Astrocyte of the cerebellum (primary cell): Measurements from ENCODE around the gene AK3.

ENCODE experiments used
- DNase-seq: peaks from one replicate; pipeline ENCODE4 v3.0.0-alpha.2; 2011; ENCODE audit warnings: low read depth
- H3K4me3 ChIP-seq: 2 replicates; pipeline ENCODE4 v1.5.1; 2011; ENCODE audit warnings: mild to moderate bottlenecking, low read depth, low read length, moderate library complexity
- CTCF ChIP-seq: IDR thresholded peaks from 2 replicates; pipeline ENCODE4 v1.5.1; 2012; ENCODE audit warnings: low read length, low read depth, moderate library complexity, mild to moderate bottlenecking; ENCODE audit errors: missing control alignments
- in situ Hi-C: cut with HindIII; loops from 2 replicates; pipeline ENCODE4 v1.10.0; 2017; ENCODE audit warnings: low sequenced_read_pairs

Gene AK3

DNA sequence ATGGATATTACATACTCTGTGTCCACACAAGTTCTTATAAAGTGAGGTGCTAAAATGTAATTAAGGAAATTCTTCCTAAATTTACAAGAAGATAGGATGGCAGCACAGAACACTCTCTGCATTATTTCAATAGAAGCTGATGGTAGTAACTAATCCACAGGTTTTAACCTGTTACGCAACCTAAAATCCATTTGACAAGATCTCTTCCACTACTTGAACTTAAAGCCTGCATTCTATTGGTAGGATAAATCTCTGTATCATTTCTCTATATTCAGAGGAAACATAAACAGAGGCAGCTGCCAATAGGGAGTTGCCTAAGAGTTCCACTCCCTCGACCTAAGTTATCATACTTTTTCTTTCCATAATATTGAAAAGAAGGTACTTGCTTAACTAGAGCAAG is 40.1 kb downstream of the AK3 start:
- in situ Hi-C loops: loop anchor here (5.0 kb wide), 1 partner anchor 74 kb away; no protein-coding TSS in a partner anchor
- DNase-seq: no peak
- no peak for TF ChIP-seq CTCF

GRCh38 chr9:4700091-4700490 is 40.9 kb downstream of the AK3 start:
- no peak overlapping the region for H3K4me3 ChIP-seq
- in situ Hi-C loops: loop anchor here (5.0 kb wide), 1 partner anchor 73 kb away; no protein-coding TSS in a partner anchor
- DNase-seq: no peak
- no peak for TF ChIP-seq CTCF

More for the DNA sequence above, 40.1 kb downstream of the AK3 start:
- H3K4me3 ChIP-seq: no peak overlapping the region

GRCh38 chr9:4691795-4692194 is 49.2 kb downstream of the AK3 start:
- no peak overlapping the region for H3K4me3 ChIP-seq
- in situ Hi-C loops: no loop called here
- no peak for DNase-seq
- TF ChIP-seq CTCF: no peak

- in situ Hi-C loops: no loop called here
- no peak for TF ChIP-seq CTCF
These were observed 50.9 kb downstream of the AK3 start for GRCh38 chr9:4690144-4690543.

GRCh38 chr9:4689687-4690104 is 51.3 kb downstream of the AK3 start:
- H3K4me3 ChIP-seq: no peak overlapping the region
- TF ChIP-seq CTCF: no peak
- DNase-seq: no peak
- in situ Hi-C loops: no loop called here

More at GRCh38 chr9:4690144-4690543, 50.9 kb downstream of the AK3 start:
- no peak overlapping the region for H3K4me3 ChIP-seq
- DNase-seq: no peak

- TF ChIP-seq CTCF: no peak
- no peak overlapping the region for H3K4me3 ChIP-seq
- no peak for DNase-seq
- in situ Hi-C loops: no loop called here
These were observed 52.0 kb downstream of the AK3 start for GRCh38 chr9:4689021-4689420.

DNA sequence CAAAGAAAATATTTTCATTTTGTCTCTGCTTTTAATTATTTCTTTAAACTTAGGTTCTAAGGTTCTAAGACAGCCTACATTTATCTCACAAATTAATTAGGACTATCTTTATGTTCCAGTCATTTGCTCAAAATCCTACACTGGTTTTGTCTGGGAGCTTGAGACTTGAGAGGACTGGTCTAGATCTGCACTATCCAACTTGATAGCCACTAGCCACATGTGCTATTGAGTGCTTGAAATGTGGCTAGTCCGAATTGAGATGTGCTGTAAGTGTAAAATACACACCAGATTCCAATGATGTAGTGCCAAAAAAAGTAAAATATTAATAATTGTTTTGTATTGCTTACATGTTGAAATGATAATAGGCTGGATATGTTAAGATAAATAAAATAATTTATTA is 54.4 kb downstream of the AK3 start:
- DNase-seq: no peak
- in situ Hi-C loops: no loop called here
- no peak for TF ChIP-seq CTCF
- H3K4me3 ChIP-seq: no peak overlapping the region
